Germinal center (tissue), 1 donor: ENCODE data around the gene ARL13B.
"Not testable (repeated sequence)": the region's sequence is repeated elsewhere in the genome, so short reads cannot be mapped to it uniquely, and the experiment has no call there.

Source experiments
- DNase-seq: peaks from one replicate; pipeline ENCODE4 v3.0.0; 2012; ENCODE audit warnings: mixed read lengths, low spot score

ARL13B gene

DNA sequence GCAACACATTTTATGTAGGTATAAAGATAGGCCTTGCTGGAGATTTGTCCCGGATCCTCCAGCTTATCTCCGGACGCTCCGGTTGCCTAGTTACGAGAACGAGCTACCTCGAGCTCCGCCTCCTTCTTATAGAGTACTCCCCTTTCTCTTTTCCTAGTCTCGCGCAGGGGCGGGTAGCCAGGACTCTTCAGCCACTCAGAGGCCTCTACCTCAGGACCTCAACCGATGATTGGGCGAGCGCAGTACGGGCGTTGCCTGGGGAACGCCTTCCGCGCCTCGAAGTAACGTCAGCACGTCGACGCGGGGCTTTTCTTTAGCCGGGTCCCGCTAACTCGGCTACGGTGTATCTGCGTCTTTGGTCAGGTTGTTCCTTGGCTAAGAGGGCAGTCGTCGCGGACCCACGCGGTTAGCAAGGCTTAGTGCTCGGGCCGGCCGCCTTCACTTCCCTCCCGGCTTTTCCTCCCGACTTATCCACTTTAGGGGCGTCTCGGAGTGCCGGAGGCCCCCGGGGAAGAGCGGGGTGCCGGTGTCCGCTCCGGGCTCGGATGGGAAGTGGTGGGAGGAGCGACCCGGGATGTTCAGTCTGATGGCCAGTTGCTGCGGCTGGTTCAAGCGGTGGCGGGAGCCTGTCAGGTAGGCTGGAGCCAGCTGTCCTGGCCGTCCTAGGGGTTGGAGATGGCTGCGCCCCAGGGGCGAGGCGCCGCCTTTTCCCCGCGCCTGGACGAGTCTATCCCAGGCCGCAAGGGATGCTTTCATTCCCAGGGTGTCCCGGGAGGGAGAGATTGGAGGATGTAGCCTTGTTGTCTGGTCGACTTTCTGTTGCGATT lies at the start of gene ARL13B:
Gene ARL13B (plus strand): TSS at position 306 of the 827 bp plus-strand sequence. CDS start 269 bp downstream, at position 575.
- DNase-seq, result peak; percentile 97

DNA sequence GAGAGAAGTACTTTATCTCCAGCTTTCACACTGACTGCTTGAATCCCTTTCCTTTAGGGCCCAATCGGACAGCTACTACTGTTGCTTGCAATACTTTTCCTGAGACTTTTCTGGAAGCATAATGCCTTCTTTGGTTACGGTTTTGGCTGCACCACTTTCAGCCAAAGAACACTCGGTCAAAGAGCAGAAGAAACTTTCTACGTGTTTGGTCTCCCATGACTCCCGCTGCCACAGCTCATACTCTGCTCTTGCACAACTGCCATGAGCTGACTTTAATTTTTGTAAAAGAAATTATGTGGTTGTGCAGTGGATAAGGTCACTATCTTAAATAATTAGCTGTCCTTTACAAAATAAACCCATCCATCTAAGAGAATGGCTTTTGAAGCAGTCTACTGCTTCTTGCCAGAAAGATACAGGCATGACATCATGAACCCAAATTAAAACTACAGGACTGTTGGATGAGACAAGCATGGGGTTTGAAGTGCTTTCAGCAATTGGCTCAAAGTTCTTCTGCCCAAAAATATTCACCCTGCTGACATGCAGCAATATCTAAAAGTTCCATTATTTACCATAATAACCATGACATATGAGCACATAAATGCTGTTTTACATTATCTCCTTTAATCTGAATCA lies 48.2 kb upstream of the ARL13B start:
- DNase-seq, result no peak

DNA sequence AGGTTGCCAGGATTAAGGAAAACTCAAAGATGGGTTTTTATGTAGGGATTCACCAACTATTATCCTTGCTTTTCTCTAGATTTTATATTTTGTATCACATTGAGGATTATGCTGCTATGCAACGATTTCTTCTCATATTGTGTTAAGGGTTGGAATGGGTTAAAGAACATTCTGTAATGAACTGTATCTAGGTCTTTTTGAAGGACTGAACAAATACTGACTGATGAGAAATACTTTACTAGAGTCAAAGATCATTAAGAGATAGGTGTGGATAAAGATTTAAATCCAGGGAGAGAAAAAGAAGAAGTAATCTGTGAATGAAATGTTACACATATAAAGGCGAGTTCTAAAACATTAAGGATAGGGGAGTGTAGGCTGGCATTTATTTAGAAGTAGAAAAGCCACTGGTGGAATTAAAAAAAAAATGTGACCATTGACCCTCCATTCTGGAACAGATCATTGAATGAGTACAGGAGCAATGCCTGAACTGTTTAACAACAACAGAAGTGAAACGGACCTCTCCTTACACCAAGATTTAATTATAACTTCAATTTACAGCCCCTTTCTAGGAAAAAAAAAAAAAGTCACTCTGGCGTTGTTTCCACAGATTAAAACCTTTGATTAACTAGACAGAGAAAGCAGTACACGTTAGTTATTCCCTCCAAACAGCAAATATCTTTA lies 45.4 kb upstream of the ARL13B start:
- DNase-seq, result no peak

DNA sequence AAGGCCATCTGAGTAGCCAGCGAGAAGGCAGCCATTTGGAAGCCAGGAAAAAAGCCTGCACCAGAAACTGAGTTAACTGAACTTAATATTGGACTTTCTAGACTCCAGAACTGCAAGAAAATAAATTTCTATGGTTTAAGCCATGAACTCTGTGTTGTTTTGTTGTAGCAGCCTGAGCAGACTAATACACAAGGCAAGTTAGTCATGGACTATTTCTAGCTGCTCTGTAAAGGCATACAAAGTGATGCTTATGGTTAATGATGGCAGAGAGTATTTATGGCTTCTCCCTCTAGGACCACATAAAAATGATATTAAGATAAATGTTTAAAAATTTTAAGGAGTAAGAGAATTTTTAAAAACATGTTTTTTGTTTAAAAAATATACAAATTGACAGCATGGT lies 43.4 kb upstream of the ARL13B start:
- DNase-seq, result no peak

DNA sequence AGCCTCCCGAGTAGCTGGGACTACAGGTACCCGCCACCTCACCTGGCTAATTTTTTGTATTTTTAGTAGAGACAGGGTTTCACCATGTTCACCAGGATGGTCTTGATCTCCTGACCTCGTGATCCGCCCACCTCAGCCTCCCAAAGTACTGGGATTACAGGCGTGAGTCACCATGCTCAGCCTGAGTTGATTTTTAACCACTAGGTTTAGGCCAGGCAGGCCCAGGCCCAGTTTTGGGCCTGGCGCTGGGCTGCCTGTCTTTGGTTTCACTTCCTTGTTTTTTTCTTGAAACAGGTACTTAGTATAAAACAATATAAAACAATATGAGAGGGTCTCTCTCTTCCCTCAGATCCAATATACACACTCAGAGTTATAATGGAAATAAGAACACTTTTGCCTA lies 42.5 kb upstream of the ARL13B start:
- DNase-seq, result not testable (repeated sequence)

DNA sequence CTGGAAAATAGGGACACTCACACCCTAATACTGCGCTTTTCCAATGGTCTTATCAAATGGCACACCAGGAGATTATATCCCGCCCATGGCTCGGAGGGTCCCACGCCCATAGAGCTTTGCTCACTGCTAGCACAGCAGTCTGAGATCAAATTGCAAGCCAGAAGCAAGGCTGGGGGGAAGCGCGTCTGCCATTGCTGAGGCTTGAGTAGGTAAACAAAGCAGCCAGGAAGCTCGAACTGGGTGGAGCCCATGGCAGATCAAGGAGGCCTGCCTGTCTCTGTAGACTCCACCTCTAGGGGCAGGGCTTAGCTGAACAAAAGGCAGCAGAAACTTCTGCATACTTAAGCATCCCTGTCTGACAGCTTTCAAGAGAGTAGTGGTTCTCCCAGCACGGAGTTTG lies 30.0 kb upstream of the ARL13B start:
- not testable (repeated sequence) for DNase-seq

DNA sequence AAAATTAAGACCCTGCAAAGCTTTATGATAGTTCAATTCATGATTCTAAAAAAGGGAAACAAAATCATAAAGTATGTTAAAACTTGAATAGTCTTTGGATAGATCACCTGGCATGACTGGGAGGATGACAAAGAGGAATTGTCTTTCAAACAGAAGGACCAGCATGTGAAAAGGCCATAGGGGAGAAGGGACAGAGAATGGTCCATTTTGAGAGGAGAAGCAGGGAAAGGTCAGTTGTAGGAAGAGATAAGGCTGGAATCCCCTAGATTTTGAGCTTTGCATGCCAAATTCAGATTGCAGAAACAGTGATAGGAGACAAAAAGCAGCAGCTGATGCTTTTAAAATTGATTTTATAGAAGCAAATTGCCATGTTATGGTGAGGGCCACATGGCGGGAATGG lies 18.9 kb upstream of the ARL13B start:
- DNase-seq, result no peak

DNA sequence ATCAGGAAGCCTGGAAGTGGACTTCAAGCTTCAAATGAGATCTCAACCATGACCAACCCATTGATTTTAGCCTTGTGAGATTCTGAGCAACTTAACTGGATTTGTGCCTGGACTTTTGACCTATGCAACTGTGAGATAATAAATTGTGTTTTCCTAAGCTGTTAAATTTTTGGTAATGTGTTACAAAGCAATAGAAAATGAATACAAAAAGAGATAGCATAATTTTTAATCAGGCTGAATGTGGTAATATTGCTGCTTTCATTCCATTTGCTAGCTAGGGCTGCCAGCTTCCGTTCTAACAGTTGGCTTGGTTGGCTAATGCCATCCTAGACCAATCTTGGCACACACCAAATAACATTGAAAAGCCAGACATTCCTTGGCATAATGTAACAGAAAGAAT lies 18.5 kb upstream of the ARL13B start:
- no peak for DNase-seq

DNA sequence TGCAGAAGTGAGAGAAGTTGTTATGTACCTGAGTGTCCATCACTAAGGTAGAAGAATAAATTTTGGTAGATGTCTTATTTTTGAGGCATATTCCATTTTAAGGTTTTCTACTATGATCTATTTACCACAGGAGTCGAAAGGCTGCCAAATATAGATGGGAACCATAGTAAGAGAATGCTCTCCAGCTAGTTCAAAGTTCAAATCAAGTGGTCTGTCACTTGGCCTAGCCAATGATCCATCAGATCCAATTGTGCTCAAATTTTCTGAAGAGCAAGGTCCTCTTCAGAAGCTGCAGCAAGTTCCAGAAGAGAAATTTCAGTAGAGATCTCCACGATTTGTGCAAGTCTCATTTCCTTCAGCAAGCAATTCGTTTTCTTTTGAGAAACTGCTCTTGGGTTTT lies 17.2 kb upstream of the ARL13B start:
- no peak for DNase-seq

DNA sequence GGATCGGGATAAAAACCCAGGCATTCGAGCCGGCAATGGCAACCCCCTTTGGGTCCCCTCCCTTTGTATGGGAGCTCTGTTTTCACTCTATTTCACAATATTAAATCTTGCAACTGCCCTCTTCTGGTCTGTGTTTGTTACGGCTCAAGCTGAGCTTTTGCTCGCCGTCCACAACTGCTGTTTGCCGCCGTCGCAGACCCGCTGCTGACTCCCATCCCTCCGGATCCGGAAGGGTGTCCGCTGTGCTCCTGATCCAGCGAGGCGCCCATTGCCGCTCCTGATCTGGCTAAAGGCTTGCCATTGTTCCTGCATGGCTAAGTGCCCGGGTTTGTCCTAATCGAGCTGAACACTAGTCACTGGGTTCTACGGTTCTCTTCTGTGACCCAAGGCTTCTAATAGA lies 14.8 kb upstream of the ARL13B start:
- DNase-seq, result not testable (repeated sequence)

DNA sequence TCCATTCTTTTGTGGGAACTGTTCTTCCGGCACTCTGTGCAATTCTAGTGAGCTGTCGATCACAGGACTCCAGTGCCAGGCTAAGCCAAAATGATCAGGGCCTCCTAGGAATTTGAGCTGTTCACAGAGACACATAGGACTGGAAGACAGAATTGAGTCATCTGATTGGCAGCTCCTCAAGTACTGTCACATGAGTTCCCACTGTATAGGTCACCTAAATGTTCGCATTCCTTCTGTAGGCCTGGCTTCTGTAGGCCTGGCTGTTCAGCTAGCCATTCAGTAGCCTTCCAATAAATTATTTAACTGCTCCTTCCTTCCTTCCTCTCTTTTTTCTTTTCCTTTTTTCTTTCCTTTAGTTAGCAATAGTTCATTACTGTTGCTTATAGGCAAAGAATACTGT lies 10.5 kb upstream of the ARL13B start:
- no peak for DNase-seq

DNA sequence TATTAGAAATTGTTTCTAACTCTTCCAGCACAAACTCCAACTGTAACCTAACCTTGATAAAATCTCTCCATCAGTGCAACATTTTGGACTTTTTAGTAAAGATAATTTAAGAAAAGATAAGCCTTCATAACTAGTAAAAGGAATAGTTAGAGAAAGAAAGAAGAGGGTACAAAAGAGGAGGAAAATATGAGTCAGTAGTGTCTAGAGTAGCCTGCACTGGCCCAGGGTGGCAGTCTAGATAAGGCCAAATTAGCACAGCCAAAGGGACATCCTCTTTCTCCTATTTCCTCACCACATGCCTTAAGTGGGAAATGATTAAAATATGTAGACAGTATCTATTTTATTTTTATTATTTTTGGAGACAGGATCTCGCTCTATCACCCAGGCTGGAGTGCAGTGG lies 10.0 kb upstream of the ARL13B start:
- DNase-seq, result no peak

DNA sequence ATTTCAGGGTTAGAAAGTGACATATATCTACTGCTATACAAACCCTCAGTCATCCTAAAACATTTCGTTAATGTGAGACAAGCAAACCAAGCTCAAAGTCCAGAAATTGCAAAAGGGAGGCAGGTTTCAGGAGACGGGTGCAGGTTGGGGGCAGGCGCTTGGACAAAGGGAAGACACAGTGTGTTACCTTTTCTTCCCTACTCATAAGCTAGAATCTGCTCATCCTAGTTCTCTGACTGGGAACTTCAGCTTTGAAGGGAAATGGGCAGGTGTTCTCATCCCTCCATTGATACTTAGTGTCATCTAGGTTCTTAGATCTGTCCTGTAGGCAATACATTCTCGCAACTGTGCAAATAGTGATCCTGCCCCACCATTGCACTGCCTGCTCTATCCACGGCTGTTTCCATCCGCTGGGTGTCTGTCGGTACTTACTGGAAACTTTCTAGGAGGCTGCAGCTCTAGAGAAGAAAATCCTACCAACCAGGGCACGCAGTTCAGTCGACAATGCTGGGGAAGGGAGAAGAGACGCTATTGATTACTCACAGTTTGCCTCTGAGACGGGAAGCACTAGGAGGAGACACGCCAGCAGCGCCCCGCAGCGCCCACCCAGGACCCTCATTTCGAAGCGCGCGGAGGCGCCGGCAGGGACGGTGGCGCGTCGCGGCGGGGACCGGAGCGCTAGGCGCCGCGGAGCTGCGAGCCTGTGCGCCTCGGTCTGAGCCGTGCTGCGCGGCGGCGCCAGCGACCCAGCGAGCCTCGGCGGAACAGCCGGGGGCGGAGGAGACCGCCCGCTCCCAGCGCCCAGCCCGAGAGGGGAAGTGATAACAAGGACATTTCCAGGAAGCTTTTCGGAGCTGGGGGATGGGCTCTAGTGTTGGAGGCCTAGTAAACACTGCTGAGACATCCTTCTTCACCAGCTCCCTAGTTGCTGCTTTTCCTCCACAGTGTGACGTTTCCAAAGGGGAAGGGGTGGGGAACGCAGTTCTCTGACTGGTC lies 6.5 kb upstream of the ARL13B start, which contains the start of gene PROS1:
Gene PROS1 (minus strand): TSS at position 766 of the 996 bp plus-strand sequence. CDS start 147 bp downstream, at position 619.
- peak; percentile 60 for DNase-seq

DNA sequence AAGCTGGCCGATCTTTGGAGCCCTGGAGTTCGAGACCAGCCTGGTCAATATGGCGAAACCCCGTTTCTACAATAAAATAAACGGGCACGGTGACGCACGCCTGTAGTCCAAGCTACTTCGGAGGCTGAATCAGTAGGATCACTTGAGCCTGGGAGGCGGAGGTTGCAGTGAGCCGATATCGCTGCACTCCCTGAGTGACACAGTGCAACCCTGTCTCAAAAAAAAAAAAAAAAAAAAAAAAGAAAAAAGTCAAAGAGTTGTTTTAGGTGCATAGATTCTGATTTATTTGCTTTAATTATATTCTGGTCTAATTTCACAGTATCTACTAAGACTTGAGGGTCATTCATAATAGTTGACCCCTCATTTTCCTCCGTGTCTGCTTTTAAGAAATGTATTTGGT lies 1.7 kb downstream of the ARL13B start:
- DNase-seq, result no peak

DNA sequence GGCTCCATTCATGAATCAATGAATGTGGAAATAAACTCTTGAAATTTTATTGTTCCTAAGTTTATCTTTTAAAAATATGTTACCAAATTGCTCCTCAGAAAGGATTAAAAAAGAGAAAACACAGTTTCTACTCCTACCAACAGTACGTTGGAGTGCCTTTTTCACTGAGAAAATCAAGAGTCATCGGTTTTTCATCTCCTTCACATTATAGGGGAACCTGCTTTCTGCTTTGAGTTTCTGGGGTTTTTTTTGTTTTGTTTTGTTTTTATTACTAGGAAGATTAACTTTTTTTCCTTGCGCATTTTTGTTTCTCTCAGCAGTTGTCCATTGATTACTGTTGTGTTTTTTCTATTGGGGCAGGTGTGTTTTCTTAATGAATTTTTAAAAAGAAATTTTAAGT lies 3.5 kb downstream of the ARL13B start:
- no peak for DNase-seq

DNA sequence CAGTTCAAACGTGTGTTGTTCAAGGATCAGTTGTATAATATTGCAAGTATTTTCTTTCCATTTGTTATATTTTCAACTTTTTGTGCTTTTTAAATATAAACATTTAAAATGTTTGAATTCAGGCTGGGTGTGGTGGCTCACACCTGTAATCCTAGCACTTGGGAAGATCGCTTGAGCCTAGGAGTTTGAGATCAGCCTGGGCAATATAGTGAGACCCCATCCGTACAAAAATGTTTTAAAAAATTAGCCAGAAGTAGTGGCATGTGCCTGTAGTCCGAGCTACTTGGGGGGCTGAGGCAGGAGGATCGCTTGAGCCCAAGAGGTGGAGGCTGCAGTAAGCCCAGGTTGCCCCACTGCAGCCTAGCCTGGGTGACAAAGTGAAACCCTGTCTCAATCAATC lies 4.7 kb downstream of the ARL13B start:
- DNase-seq, result no peak

DNA sequence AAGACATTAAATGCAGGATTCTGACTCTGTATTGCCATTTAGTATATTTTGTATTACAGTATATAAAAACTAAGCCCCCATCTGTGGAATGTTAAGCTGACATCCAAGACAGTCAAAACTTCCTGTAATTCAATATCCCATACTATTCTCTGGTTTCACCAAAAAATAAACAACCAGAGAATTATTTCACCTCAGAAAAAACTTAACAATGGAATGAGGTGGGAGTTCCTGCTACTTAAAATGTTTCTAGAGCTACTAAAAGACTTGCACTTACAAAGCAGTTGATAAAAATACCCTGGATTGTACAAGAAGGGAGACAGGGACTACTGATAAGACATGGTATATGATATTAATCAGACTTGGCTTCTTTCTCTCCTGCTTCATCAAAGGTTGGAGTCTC lies 8.3 kb downstream of the ARL13B start:
- no peak for DNase-seq

DNA sequence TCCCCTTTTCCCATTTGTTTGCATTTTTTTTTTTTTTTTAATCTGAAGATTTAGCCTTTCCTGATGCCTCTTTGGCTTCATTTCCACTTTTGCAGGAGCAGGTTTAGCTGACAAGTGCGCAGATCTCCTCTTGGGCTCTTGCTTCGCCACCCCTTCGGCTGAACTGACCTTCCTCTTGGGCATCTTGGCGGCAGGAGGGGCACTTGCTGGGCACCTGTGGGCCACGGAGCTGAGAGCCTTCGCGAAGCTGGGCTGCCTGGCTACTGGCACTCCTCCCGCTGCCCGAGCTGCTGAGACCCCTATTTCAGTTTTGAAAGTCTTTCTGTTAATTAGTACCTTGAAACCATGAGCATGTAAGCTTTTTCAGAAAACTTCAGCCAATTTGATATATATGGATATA lies 8.8 kb downstream of the ARL13B start:
- DNase-seq, result no peak

DNA sequence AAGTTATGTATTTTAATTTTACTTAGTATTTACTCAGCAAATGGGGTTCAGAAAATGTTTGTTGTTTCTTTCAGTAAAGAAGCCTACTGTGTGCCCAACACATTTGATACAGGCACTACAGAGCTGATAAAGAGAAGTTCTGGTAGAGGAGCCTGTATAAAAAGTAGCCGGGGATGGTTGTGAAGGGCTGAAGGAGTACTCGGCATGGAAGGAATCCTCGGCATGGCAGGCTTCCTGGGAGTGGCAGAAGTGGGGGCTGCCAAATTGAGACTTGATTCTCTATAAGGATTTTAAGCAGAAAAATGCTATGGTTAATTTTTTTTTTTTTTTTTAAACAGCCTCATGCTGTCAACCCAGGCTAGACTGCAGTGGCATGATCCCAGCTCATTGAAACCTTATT lies 9.3 kb downstream of the ARL13B start:
- DNase-seq, result no peak

DNA sequence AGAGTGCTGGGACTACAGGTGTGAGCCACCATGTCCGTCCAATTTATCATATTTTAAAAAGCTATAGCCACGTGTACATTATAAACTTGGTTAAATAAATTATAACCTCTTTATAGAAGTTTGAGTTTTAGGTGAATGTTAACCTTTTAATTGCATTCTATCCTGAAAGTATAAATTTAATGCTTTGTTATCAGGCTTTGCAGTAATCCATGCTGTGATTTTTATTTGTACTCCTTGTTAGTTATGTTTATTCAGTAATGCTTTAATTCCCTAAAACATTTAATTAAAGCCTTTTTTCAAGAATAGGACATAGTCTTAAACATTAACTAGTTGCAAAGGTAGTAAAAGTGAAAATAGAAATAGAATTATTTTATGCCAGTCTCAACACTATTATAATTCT lies 11.7 kb downstream of the ARL13B start:
- no peak for DNase-seq

DNA sequence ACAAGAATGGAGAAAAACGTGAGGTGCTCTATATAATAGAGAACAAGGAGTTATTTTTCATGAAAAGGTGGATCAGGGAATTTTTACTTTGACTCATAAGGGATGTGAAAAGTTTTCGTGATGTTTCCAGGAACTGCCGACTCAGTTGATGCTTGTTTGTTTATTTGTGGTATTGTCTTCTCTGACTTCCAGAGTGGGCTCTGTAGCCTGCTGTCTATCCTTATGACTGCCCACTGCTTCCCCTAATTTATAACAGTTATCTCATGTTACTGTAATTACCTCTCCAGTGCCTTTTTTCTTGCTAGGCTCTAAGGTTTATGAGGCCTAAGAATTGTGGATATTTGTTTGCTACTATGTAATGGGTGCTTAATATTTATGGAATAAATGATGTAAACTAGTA lies 12.3 kb downstream of the ARL13B start:
- DNase-seq, result no peak

DNA sequence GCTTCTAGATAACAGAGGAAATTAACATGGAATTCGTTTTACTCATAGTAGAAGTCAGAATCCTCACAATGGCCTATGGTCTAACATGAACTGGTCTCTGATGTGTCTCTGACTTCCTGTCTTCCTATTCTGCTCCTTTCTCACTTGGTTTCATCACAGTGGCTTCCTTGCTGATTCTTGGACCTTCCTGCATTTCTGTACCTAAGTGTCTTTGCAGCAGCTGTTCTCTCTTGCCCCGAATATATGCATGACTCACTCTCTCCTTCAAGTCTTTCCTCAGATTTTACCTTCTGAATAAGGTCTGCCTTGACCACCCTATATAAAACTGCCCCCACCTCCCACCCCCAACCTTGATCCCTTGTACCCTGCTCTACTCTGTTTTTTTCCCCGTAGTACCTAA lies 14.1 kb downstream of the ARL13B start:
- no peak for DNase-seq
